IMR-90 (cell line): ENCODE data around the gene RUFY2. TPM values are rescaled to one million over a fixed set of nuclear protein-coding genes. Genes with fewer than 3 reads are reported as not detected.

ENCODE experiments used
- ATAC-seq: fragments of 200-7000 bp; cut with Tn5 transposase; 2 replicates; pipeline ENCODE4 v1.9.1; 2020; ENCODE audit warnings: low read depth, mild to moderate bottlenecking, moderate library complexity
- BruUV-seq: library from RNA; stranded (reverse); fragments of 400-500 nt; replicated peaks from 2 replicates; lab custom pipeline; 2021; lab: Mats Ljungman, UMichigan
- CTCF ChIA-PET: fragments of 300-600 bp; formaldehyde crosslinking; extraction: SDS; loops from one replicate; lab custom pipeline; 2021; ENCODE audit warnings: antibody characterized with exemption; lab: Yijun Ruan, JAX
- POLR2A ChIA-PET: fragments of 300-600 bp; sonication (Branson Sonifier 250); formaldehyde crosslinking; loops from one replicate; lab custom pipeline; 2022; ENCODE audit warnings: antibody characterized with exemption; ENCODE audit not compliant: unreplicated experiment; lab: Charles Lee
- DNase-seq: peaks from one replicate; pipeline ENCODE4 v3.0.0; 2013
- H2AFZ ChIP-seq: replicated peaks from 2 replicates; pipeline ENCODE3; 2013; ENCODE audit warnings: low read length, mild to moderate bottlenecking; ENCODE audit not compliant: poor library complexity
- H2AK5ac ChIP-seq: 2 replicates; pipeline ENCODE4 v1.6.1; 2013; ENCODE audit warnings: low read depth, low read length, inconsistent platforms
- H2AK9ac ChIP-seq: replicated peaks from 2 replicates; pipeline ENCODE3; 2013; ENCODE audit warnings: mild to moderate bottlenecking, low read depth, low read length, moderate library complexity; ENCODE audit not compliant: poor library complexity
- H2BK120ac ChIP-seq: 2 replicates; pipeline ENCODE4 v1.6.1; 2013; ENCODE audit warnings: low read depth, low read length, inconsistent platforms
- H2BK15ac ChIP-seq: 3 replicates; pipeline ENCODE4 v1.6.1; 2013; ENCODE audit warnings: low read depth, low read length, inconsistent platforms
- H2BK20ac ChIP-seq: 2 replicates; pipeline ENCODE4 v1.6.1; 2013; ENCODE audit warnings: low read depth, mild to moderate bottlenecking, inconsistent platforms, low read length, moderate library complexity
- H2BK5ac ChIP-seq: 2 replicates; pipeline ENCODE4 v1.6.1; 2013; ENCODE audit warnings: mild to moderate bottlenecking, low read depth, low read length, inconsistent platforms; ENCODE audit not compliant: poor library complexity, severe bottlenecking
- H3K14ac ChIP-seq: replicated peaks from 2 replicates; pipeline ENCODE4 v1.6.1; 2013; ENCODE audit warnings: low read depth, low read length, inconsistent platforms
- H3K18ac ChIP-seq: 2 replicates; pipeline ENCODE4 v1.6.1; 2013; ENCODE audit warnings: low read depth, low read length, control low read depth
- H3K23ac ChIP-seq: 2 replicates; pipeline ENCODE4 v1.6.1; 2013; ENCODE audit warnings: low read depth, low read length, inconsistent platforms
- H3K27ac ChIP-seq: 2 replicates; pipeline ENCODE4 v1.5.1; 2013; ENCODE audit warnings: mild to moderate bottlenecking, control low read depth, low read length; ENCODE audit not compliant: insufficient read depth
- H3K27me3 ChIP-seq: 2 replicates; pipeline ENCODE4 v1.6.1; 2013; ENCODE audit warnings: low read length; ENCODE audit not compliant: control insufficient read depth, insufficient read depth
- H3K36me3 ChIP-seq: 2 replicates; pipeline ENCODE4 v1.6.1; 2013; ENCODE audit warnings: low read length, mixed read lengths; ENCODE audit not compliant: control insufficient read depth, insufficient read depth
- H3K4ac ChIP-seq: 2 replicates; pipeline ENCODE4 v1.6.1; 2013; ENCODE audit warnings: low read depth, low read length, inconsistent platforms
- H3K4me1 ChIP-seq: 2 replicates; pipeline ENCODE4 v1.6.1; 2013; ENCODE audit warnings: low read length, mixed read lengths; ENCODE audit not compliant: control insufficient read depth, insufficient read depth
- H3K4me2 ChIP-seq: 2 replicates; pipeline ENCODE4 v1.6.1; 2013; ENCODE audit warnings: low read depth, mild to moderate bottlenecking, control low read depth, low read length, moderate library complexity
- H3K4me3 ChIP-seq: 2 replicates; pipeline ENCODE4 v1.5.1; 2013; ENCODE audit warnings: low read depth, mild to moderate bottlenecking, control low read depth, low read length, moderate library complexity; ENCODE audit not compliant: insufficient read depth
- H3K56ac ChIP-seq: 2 replicates; pipeline ENCODE4 v1.6.1; 2013; ENCODE audit warnings: low read length, inconsistent platforms; ENCODE audit not compliant: insufficient read depth; ENCODE audit errors: extremely low read depth
- H3K79me1 ChIP-seq, 2 experiments: 2 replicates each; pipeline ENCODE4 v1.6.1; 2013; ENCODE audit warnings: low read length in 2 of 2, inconsistent platforms in 1 of 2, low read depth in 1 of 2
- H3K9ac ChIP-seq: 2 replicates; pipeline ENCODE4 v1.6.1; 2013; ENCODE audit warnings: low read depth, low read length, control low read depth
- H3K9me1 ChIP-seq: 2 replicates; pipeline ENCODE4 v1.6.1; 2013; ENCODE audit warnings: low read length, inconsistent platforms; ENCODE audit not compliant: insufficient read depth
- H3K9me3 ChIP-seq: 2 replicates; pipeline ENCODE4 v1.6.1; 2013; ENCODE audit warnings: low read length; ENCODE audit not compliant: control insufficient read depth, insufficient read depth
- H4K20me1 ChIP-seq: 2 replicates; pipeline ENCODE4 v1.6.1; 2013; ENCODE audit warnings: low read length, inconsistent platforms; ENCODE audit not compliant: insufficient read depth
- H4K5ac ChIP-seq: 2 replicates; pipeline ENCODE4 v1.6.1; 2013; ENCODE audit warnings: mild to moderate bottlenecking, low read depth, low read length, control low read depth
- H4K8ac ChIP-seq, 2 experiments: 2 replicates each; pipeline ENCODE4 v1.6.1; 2013; ENCODE audit warnings: low read depth in 2 of 2, low read length in 2 of 2, control low read depth in 1 of 2, inconsistent platforms in 1 of 2
- H4K91ac ChIP-seq: 2 replicates; pipeline ENCODE4 v1.6.1; 2013; ENCODE audit warnings: low read depth, low read length, inconsistent platforms; ENCODE audit not compliant: insufficient read depth
- CEBPB ChIP-seq: IDR thresholded peaks from 2 replicates; pipeline ENCODE4 v1.6.1; 2012; ENCODE audit warnings: low read depth, low read length, improper control_type of control experiment
- CTCF ChIP-seq: conservative IDR thresholded peaks from 2 replicates; pipeline ENCODE4 v1.5.1; 2012; ENCODE audit warnings: mild to moderate bottlenecking, low read depth, low read length, improper control_type of control experiment
- USF2 ChIP-seq: fragments of 150-350 bp; IDR thresholded peaks from 2 replicates; pipeline ENCODE4 v1.6.1; 2017; ENCODE audit warnings: mild to moderate bottlenecking, antibody characterized with exemption, low read length, low read depth
- WGBS, 2 experiments: methylation state at CpG; one replicate each; pipeline versions ENCODE4 v1.1.5 to v1.1.7; 2013; ENCODE audit warnings: missing lambda C conversion rate in 2 of 2; ENCODE audit not compliant: insufficient read length in 1 of 2; ENCODE audit errors: extremely low coverage in 2 of 2; 5-methylcytosine and 5-hydroxymethylcytosine counted together
- dilution Hi-C: fragments of 300-500 bp; cut with HindIII; formaldehyde crosslinking; loops from one replicate; pipeline ENCODE4 v1.14.3; 2018; ENCODE audit warnings: low sequenced_read_pairs; ENCODE audit not compliant: unreplicated experiment
- in situ Hi-C: fragments of 300-500 bp; cut with MboI; formaldehyde crosslinking; loops from 3 replicates; pipeline ENCODE4 v1.14.3; 2019; ENCODE audit warnings: low sequenced_read_pairs, inconsistent platforms, mixed read lengths
- intact Hi-C: fragments of 100-400 bp; cut with micrococcal nuclease; formaldehyde crosslinking; loops from 2 replicates; pipeline ENCODE4 v1.10.0; 2022
- polyA plus RNA-seq, 3 experiments: library from polyadenylated mRNA; depleted of rRNA; stranded (reverse); fragments of >200 nt; gene quantifications; 2 replicates each; pipeline ENCODE4 v1.2.3, GENCODE V29; 2012; ENCODE audit warnings: low replicate concordance in 1 of 3
- total RNA-seq: library from RNA; depleted of rRNA; stranded (reverse); fragments of >200 nt; gene quantifications from 2 replicates; pipeline ENCODE4 v1.2.3, GENCODE V29; 2012

Gene RUFY2
- total and polyA plus RNA-seq, 2 of the 4 experiments (the other 2 are of a cell fraction), result 6.7 to 6.8 TPM

- Histone ChIP-seq H2BK20ac (no peak overlapping the region), H2AFZ (no peak overlapping the region), H2AK9ac (no peak overlapping the region), H3K56ac (no peak overlapping the region), H4K5ac (no peak overlapping the region), H2BK120ac (no peak overlapping the region), H3K4me3 (no peak overlapping the region), H3K27ac (no peak overlapping the region), H3K9me3 (no peaks in the 10 kb centered on the region), H3K79me1 (peaks cover 0 to 8% of the 10 kb centered on the region in 2 experiments; a peak in 2 of 4 replicates), H3K4ac (no peak overlapping the region), H3K9me1 (no peaks in the 10 kb centered on the region), H2BK15ac (no peak overlapping the region), H3K36me3 (peaks cover 31% of the 10 kb centered on the region), H3K9ac (no peak overlapping the region), H2AK5ac (no peak overlapping the region), H4K91ac (no peak overlapping the region), H4K20me1 (no peaks in the 10 kb centered on the region), H3K27me3 (no peaks in the 10 kb centered on the region), H3K23ac (no peak overlapping the region), H3K14ac (no peak overlapping the region), H3K4me1 (no peaks in the 10 kb centered on the region), H3K4me2 (no peak overlapping the region), H3K18ac (no peak overlapping the region), H4K8ac (no peak overlapping the region), H2BK5ac (no peak overlapping the region)
- ChIA-PET POLR2A (no interaction called here), CTCF (interaction anchor here (0.6 to 0.7 kb wide), 2 partner anchors 10 to 18 kb away, joined by 3 to 4 read pairs; no protein-coding TSS in a partner anchor)
- in situ Hi-C loops, result no loop called here
- WGBS, 2 experiments, result no CpG with 5 or more reads among the region's 2 CpGs
- no TSS peak for BruUV-seq
- intact Hi-C loops, result no loop called here
- TF ChIP-seq CTCF (no peak), CEBPB (peak; percentile 86), USF2 (no peak)
- no peak for DNase-seq
- no peak for ATAC-seq
- dilution Hi-C loops, result no loop called here
These were observed 21.3 kb downstream of the RUFY2 start for GRCh38 chr10:68385740-68386139.
